Stimulated activated CD4-positive, alpha-beta T cell treated with anti-CD3 and anti-CD28 coated beads, Interleukin-4, amount 100 ng/mL, for 24 hours (primary cell): ENCODE results near the gene LRRC3.
"Not testable (repeated sequence)": the region's sequence is repeated elsewhere in the genome, so short reads cannot be mapped to it uniquely, and the experiment has no call there.

Experiments
- DNase-seq: peaks from one replicate; pipeline ENCODE4 v3.0.0-alpha.2; 2020

LRRC3 gene

GRCh38 chr21:44498280-44499210 is 43.2 kb downstream of the LRRC3 start:
- no peak for DNase-seq

GRCh38 chr21:44499211-44499560 is 43.9 kb downstream of the LRRC3 start:
- DNase-seq, result no peak

- no peak for DNase-seq
Observed at GRCh38 chr21:44499631-44500030, 44.3 kb downstream of the LRRC3 start.

- DNase-seq, result no peak
Observed at GRCh38 chr21:44500111-44500510, 44.8 kb downstream of the LRRC3 start.

- DNase-seq, result no peak
Observed at GRCh38 chr21:44502171-44502958, 47.1 kb downstream of the LRRC3 start.

GRCh38 chr21:44503006-44503889 is 47.9 kb downstream of the LRRC3 start:
- not testable (repeated sequence) for DNase-seq

- no peak for DNase-seq
Observed at GRCh38 chr21:44503901-44504399, 48.6 kb downstream of the LRRC3 start.

GRCh38 chr21:44505673-44506278 is 50.5 kb downstream of the LRRC3 start:
- no peak for DNase-seq

GRCh38 chr21:44506279-44507255 is 51.3 kb downstream of the LRRC3 start:
- DNase-seq, result no peak

GRCh38 chr21:44507673-44508425 is 52.5 kb downstream of the LRRC3 start:
- no peak for DNase-seq

GRCh38 chr21:44508426-44508710 is 53.1 kb downstream of the LRRC3 start:
- no peak for DNase-seq

- DNase-seq, result no peak
Observed at GRCh38 chr21:44508711-44509445, 53.6 kb downstream of the LRRC3 start.

- no peak for DNase-seq
Observed at GRCh38 chr21:44509539-44509938, 54.2 kb downstream of the LRRC3 start.

- DNase-seq, result no peak
Observed at GRCh38 chr21:44510109-44510507, 54.8 kb downstream of the LRRC3 start.

- DNase-seq, result peak; percentile 78
Observed at GRCh38 chr21:44510508-44511218, 55.4 kb downstream of the LRRC3 start.

GRCh38 chr21:44511219-44511937 is 56.1 kb downstream of the LRRC3 start:
- no peak for DNase-seq
